Lung (tissue), 12 donors: ENCODE results near the gene MBP. TPM values are rescaled to one million over a fixed set of nuclear protein-coding genes. Genes with fewer than 3 reads are reported as not detected.

Source experiments
- ATAC-seq: fragments of 200-7000 bp; cut with Tn5 transposase; one replicate; pipeline ENCODE4 v1.9.1; 2020; ENCODE audit warnings: moderate number of reproducible peaks; ENCODE audit not compliant: insufficient read depth, low FRiP score
- DNase-seq, 3 donors: peaks; one replicate each; pipeline ENCODE4 v3.0.0-alpha.2; 2013 to 2017
- H3K27ac ChIP-seq, 2 donors: one replicate each; pipeline ENCODE4 v1.5.1; 2013; ENCODE audit warnings: mild to moderate bottlenecking in 2 of 2, moderate library complexity in 2 of 2, control low read depth in 1 of 2, inconsistent platforms in 1 of 2, low read depth in 1 of 2, low read length in 1 of 2
- H3K27me3 ChIP-seq, 3 donors: one replicate each; pipeline ENCODE4 v1.5.1; 2013; ENCODE audit warnings: low read length in 2 of 3; ENCODE audit not compliant: control insufficient read depth in 3 of 3, insufficient read depth in 3 of 3
- H3K36me3 ChIP-seq, 4 donors: one replicate each; pipeline ENCODE4 v1.5.1; 2013; ENCODE audit warnings: low read length in 4 of 4, mild to moderate bottlenecking in 1 of 4, moderate library complexity in 1 of 4; ENCODE audit not compliant: control insufficient read depth in 4 of 4, insufficient read depth in 4 of 4
- H3K4me1 ChIP-seq, 5 donors: one replicate each; pipeline ENCODE4 v1.5.1; 2013; ENCODE audit warnings: low read length in 5 of 5, mild to moderate bottlenecking in 2 of 5, moderate library complexity in 1 of 5; ENCODE audit not compliant: control insufficient read depth in 5 of 5, insufficient read depth in 5 of 5
- H3K4me3 ChIP-seq: one replicate; pipeline ENCODE4 v1.5.1; 2013; ENCODE audit warnings: mild to moderate bottlenecking, control low read depth, moderate library complexity
- H3K9ac ChIP-seq, 2 donors: one replicate each; pipeline ENCODE4 v1.5.1; 2013; ENCODE audit warnings: low read length in 2 of 2, control low read depth in 1 of 2; ENCODE audit not compliant: insufficient read depth in 1 of 2
- H3K9me3 ChIP-seq, 4 donors: one replicate each; pipeline ENCODE4 v1.5.1; 2013; ENCODE audit warnings: low read length in 3 of 4, mild to moderate bottlenecking in 1 of 4, moderate library complexity in 1 of 4; ENCODE audit not compliant: control insufficient read depth in 4 of 4, insufficient read depth in 3 of 4
- CTCF ChIP-seq: IDR thresholded peaks from 2 replicates; pipeline ENCODE4 v1.5.1; 2012; ENCODE audit warnings: mild to moderate bottlenecking; ENCODE audit errors: control extremely low read depth, extremely low read depth
- WGBS, 2 donors: extraction: QIAGEN DNeasy Blood & Tissue Kit; methylation state at CpG; one replicate each; pipeline ENCODE4 v1.1.7; 2013; 5-methylcytosine and 5-hydroxymethylcytosine counted together
- polyA plus RNA-seq, 2 donors: library from polyadenylated mRNA; stranded (reverse); fragments of 200-250 nt; gene quantifications; one replicate each; pipeline ENCODE4 v1.2.1, GENCODE V29; 2013
- total RNA-seq, 2 donors: library from RNA; depleted of rRNA in 1 of 2; stranded (reverse); fragments of >200 nt in 1 of 2; gene quantifications; one replicate each; pipeline ENCODE4 v1.2.1, GENCODE V29; 2014 to 2021
- donor health status: control.
- donor health status: control.
- donor health status: Bipolar disorder and iron deficiency.
- donor health status: healthy.
- donor health status: DM: yes; HTN: yes; CAD: no.

MBP gene
- total and polyA plus RNA-seq, 4 donors = 15.6 to 64.1 (median 30.9) TPM

GRCh38 chr18:77079088-77079487 lies 53.5 kb downstream of the MBP start:
- no peak for TF ChIP-seq CTCF
- no peaks in the 10 kb centered on the region for H3K9me3 ChIP-seq
- H3K9ac ChIP-seq = no peak overlapping the region
- WGBS, 2 donors = 84 to 88% methylated on average over 6 of the region's 6 CpGs
- no peak for ATAC-seq
- H3K27me3 ChIP-seq = no peaks in the 10 kb centered on the region
- no peak for DNase-seq
- H3K4me1 ChIP-seq = peaks cover 0 to 20% (median 0%) of the 10 kb centered on the region in 5 donors
- H3K4me3 ChIP-seq = no peak overlapping the region
- H3K27ac ChIP-seq = peak overlapping the region in 1 of 2 donors; percentile 5
- H3K36me3 ChIP-seq = no peaks in the 10 kb centered on the region

DNA sequence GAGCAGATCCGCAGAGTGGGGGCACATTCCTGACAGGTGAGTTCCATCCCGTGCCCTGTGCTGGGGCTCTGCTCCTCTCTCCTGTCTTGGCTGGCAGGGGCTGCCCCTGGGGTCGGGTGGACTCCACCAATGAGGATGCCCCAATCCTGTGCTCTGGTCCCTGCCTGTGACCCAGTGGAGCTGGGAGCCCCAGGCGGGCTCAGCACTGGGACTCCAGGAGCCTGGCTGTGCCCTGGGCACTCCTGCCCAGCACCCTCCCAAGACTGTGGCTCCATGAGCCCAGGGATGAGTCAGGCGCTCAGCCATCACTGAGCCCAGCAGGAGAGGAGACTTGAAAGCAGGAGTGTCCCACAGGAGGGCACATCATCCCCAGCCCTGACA lies 53.9 kb downstream of the MBP start:
- Histone ChIP-seq H3K36me3 (no peaks in the 10 kb centered on the region), H3K4me1 (peaks cover 0 to 23% (median 0%) of the 10 kb centered on the region in 5 donors), H3K9ac (no peak overlapping the region), H3K9me3 (no peaks in the 10 kb centered on the region), H3K27ac (peak overlapping the region in 1 of 2 donors; percentile 5), H3K4me3 (no peak overlapping the region), H3K27me3 (no peaks in the 10 kb centered on the region)
- WGBS, 2 donors = 81 to 90% methylated on average over 5 of the region's 5 CpGs
- no peak for TF ChIP-seq CTCF
- DNase-seq (no peak), ATAC-seq (peak; percentile 15)

GRCh38 chr18:77077941-77078689 lies 54.5 kb downstream of the MBP start:
- Histone ChIP-seq H3K9ac (no peak overlapping the region), H3K27ac (peak overlapping the region in 1 of 2 donors; percentile 13), H3K4me1 (peaks cover 0 to 23% (median 0%) of the 10 kb centered on the region in 5 donors), H3K36me3 (no peaks in the 10 kb centered on the region), H3K27me3 (no peaks in the 10 kb centered on the region), H3K4me3 (no peak overlapping the region), H3K9me3 (no peaks in the 10 kb centered on the region)
- ATAC-seq (peak; percentile 56), DNase-seq (peak in 1 of 3 donors; percentile 52)
- WGBS, 2 donors = 69 to 86% methylated on average over 16 of the region's 16 CpGs
- no peak for TF ChIP-seq CTCF
